GM18519 (cell line): ENCODE data around the gene AXIN2.

Source experiments
- ATAC-seq: cut with Tn5 transposase; IDR thresholded peaks from one replicate; pipeline ENCODE4 v1.9.1; 2021; ENCODE audit warnings: mild to moderate bottlenecking, moderate library complexity; ENCODE audit not compliant: unreplicated experiment, low FRiP score

The AXIN2 gene

GRCh38 chr17:65561452-65562205 is at the start of gene AXIN2:
TSS of gene AXIN2 (minus strand) at chr17:65561648. CDS start at chr17:65558620, 3,028 bp downstream.
- ATAC-seq: peak; percentile 71

- no peak for ATAC-seq
These were observed 48.3 kb upstream of the AXIN2 start for GRCh38 chr17:65609749-65610148.

- ATAC-seq: no peak
These were observed 47.8 kb upstream of the AXIN2 start for GRCh38 chr17:65609286-65609685.

- ATAC-seq: no peak
These were observed 42.6 kb upstream of the AXIN2 start for GRCh38 chr17:65604070-65604469.

GRCh38 chr17:65601881-65602280 is 40.4 kb upstream of the AXIN2 start:
- no peak for ATAC-seq

GRCh38 chr17:65601145-65601544 is 39.7 kb upstream of the AXIN2 start:
- no peak for ATAC-seq

GRCh38 chr17:65600518-65600917 is 39.1 kb upstream of the AXIN2 start:
- no peak for ATAC-seq

GRCh38 chr17:65599650-65600049 is 38.2 kb upstream of the AXIN2 start:
- ATAC-seq: no peak

GRCh38 chr17:65598746-65599145 is 37.3 kb upstream of the AXIN2 start:
- no peak for ATAC-seq

GRCh38 chr17:65595071-65595656 is 33.7 kb upstream of the AXIN2 start:
- ATAC-seq: no peak

GRCh38 chr17:65593855-65594845 is 32.7 kb upstream of the AXIN2 start:
- no peak for ATAC-seq

GRCh38 chr17:65593092-65593854 is 31.8 kb upstream of the AXIN2 start:
- no peak for ATAC-seq

GRCh38 chr17:65592125-65592965 is 30.9 kb upstream of the AXIN2 start:
- no peak for ATAC-seq

GRCh38 chr17:65589321-65589720 is 27.9 kb upstream of the AXIN2 start:
- no peak for ATAC-seq

GRCh38 chr17:65588181-65588808 is 26.8 kb upstream of the AXIN2 start:
- ATAC-seq: no peak

- no peak for ATAC-seq
These were observed 26.2 kb upstream of the AXIN2 start for GRCh38 chr17:65587534-65588180.

- no peak for ATAC-seq
These were observed 25.5 kb upstream of the AXIN2 start for GRCh38 chr17:65586899-65587298.
